Endothelial cell of umbilical vein (primary cell): ENCODE results near the gene LIPG. TPM values are rescaled to one million over a fixed set of nuclear protein-coding genes. Genes with fewer than 3 reads are reported as not detected.

Experiments used
- BruUV-seq: library from RNA; stranded (reverse); fragments of 400-500 nt; replicated peaks from 2 replicates; lab custom pipeline; 2021; lab: Mats Ljungman, UMichigan
- CTCF ChIA-PET: fragments of 300-600, 350-600 bp; sonication (Branson Sonifier 250); formaldehyde crosslinking; loops from one replicate; lab custom pipeline; 2021; ENCODE audit warnings: antibody characterized with exemption, inconsistent platforms; lab: Charles Lee
- POLR2A ChIA-PET: fragments of 300-600, 350-600 bp; sonication (Branson Sonifier 250); formaldehyde crosslinking; loops from one replicate; lab custom pipeline; 2021; ENCODE audit warnings: antibody characterized with exemption, inconsistent platforms; lab: Charles Lee
- DNase-seq: peaks from one replicate; pipeline ENCODE4 v3.0.0-alpha.2; 2011; ENCODE audit warnings: low read depth, low spot score
- FAIRE-seq: peaks from 2 replicates; lab custom pipeline; 2011; peaks lifted over from hg19 to GRCh38; lab: Jason Lieb, UNC
- H2AFZ ChIP-seq: 2 replicates; pipeline ENCODE4 v1.6.0; 2012; ENCODE audit warnings: low read depth, low read length, control low read depth, inconsistent platforms
- H3K27ac ChIP-seq: 2 replicates; pipeline ENCODE4 v1.5.1; 2011; ENCODE audit warnings: low read depth, mild to moderate bottlenecking, control low read depth, low read length, moderate library complexity; ENCODE audit not compliant: insufficient read depth
- H3K27me3 ChIP-seq, 2 experiments: 2 replicates each; pipeline versions ENCODE4 v1.6.0 to v1.6.1; 2011; ENCODE audit warnings: low read length in 2 of 2, mixed read lengths in 1 of 2; ENCODE audit not compliant: control insufficient read depth in 2 of 2, insufficient read depth in 2 of 2
- H3K36me3 ChIP-seq, 2 experiments: 2 replicates in 1 of 2; 3 replicates in 1 of 2; pipeline ENCODE4 v1.5.1; 2011; ENCODE audit warnings: low read length in 2 of 2, mild to moderate bottlenecking in 1 of 2, moderate library complexity in 1 of 2; ENCODE audit not compliant: control insufficient read depth in 2 of 2, insufficient read depth in 2 of 2; ENCODE audit errors: extremely low read depth in 1 of 2
- H3K4me1 ChIP-seq: 3 replicates; pipeline ENCODE4 v1.5.1; 2011; ENCODE audit warnings: mild to moderate bottlenecking, low read length; ENCODE audit not compliant: control insufficient read depth, insufficient read depth; ENCODE audit errors: extremely low read depth
- H3K4me2 ChIP-seq: 2 replicates; pipeline ENCODE4 v1.6.1; 2011; ENCODE audit warnings: low read length, control low read depth, mixed read lengths; ENCODE audit not compliant: insufficient read depth
- H3K4me3 ChIP-seq, 3 experiments: fragments of 200-600 bp in 1 of 3; sonication (generic), shearing (Covaris generic) in 1 of 3; replicated peaks in 1 of 3; 2 replicates each; pipeline ENCODE4 v1.5.1; 2011 to 2016; ENCODE audit warnings: control low read depth in 3 of 3, low read length in 3 of 3, mild to moderate bottlenecking in 2 of 3, inconsistent platforms in 1 of 3, low read depth in 1 of 3, moderate library complexity in 1 of 3; ENCODE audit not compliant: insufficient read depth in 1 of 3
- H3K79me2 ChIP-seq: 2 replicates; pipeline ENCODE4 v1.6.0; 2012; ENCODE audit warnings: low read length, inconsistent platforms; ENCODE audit not compliant: control insufficient read depth, insufficient read depth
- H3K9ac ChIP-seq: replicated peaks from 2 replicates; pipeline ENCODE3; 2011; ENCODE audit warnings: low read length, control low read depth; ENCODE audit not compliant: insufficient read depth; ENCODE audit errors: extremely low read depth
- H3K9me1 ChIP-seq: replicated peaks from 3 replicates; pipeline ENCODE4 v1.6.0; 2011; ENCODE audit warnings: mild to moderate bottlenecking, low read length; ENCODE audit not compliant: control insufficient read depth, insufficient read depth; ENCODE audit errors: extremely low read depth
- H3K9me3 ChIP-seq: replicated peaks from 2 replicates; pipeline ENCODE4 v1.5.1; 2012; ENCODE audit warnings: low read length, inconsistent platforms; ENCODE audit not compliant: control insufficient read depth, insufficient read depth
- H4K20me1 ChIP-seq: replicated peaks from 2 replicates; pipeline ENCODE3; 2011; ENCODE audit warnings: mild to moderate bottlenecking, low read length; ENCODE audit not compliant: control insufficient read depth, insufficient read depth; ENCODE audit errors: extremely low read depth
- CTCF ChIP-seq, 2 donors: IDR thresholded peaks; 1 replicate in 1 of 2; 2 replicates in 1 of 2; pipeline ENCODE4 v1.5.1; 2011; ENCODE audit warnings: low read length in 2 of 2, mild to moderate bottlenecking in 2 of 2, moderate library complexity in 2 of 2, control low read depth in 1 of 2, inconsistent platforms in 1 of 2, low read depth in 1 of 2; ENCODE audit not compliant: insufficient read depth in 1 of 2; ENCODE audit errors: extremely low read depth in 1 of 2
- EZH2 ChIP-seq: IDR thresholded peaks from 2 replicates; pipeline ENCODE4 v1.6.1; 2012; ENCODE audit warnings: borderline replicate concordance, low read depth, mild to moderate bottlenecking, moderate library complexity, low read length, inconsistent platforms; ENCODE audit not compliant: severe bottlenecking
- FOS ChIP-seq: IDR thresholded peaks from 2 replicates; pipeline ENCODE4 v1.6.1; 2011; ENCODE audit warnings: mild to moderate bottlenecking, low read length, moderate library complexity, borderline replicate concordance; ENCODE audit not compliant: insufficient read depth
- GATA2 ChIP-seq: IDR thresholded peaks from 2 replicates; pipeline ENCODE4 v1.7.0; 2011; ENCODE audit warnings: low read depth, mild to moderate bottlenecking, moderate library complexity, mixed read lengths, low read length; ENCODE audit not compliant: insufficient read length, insufficient read depth
- JUN ChIP-seq: IDR thresholded peaks from 2 replicates; pipeline ENCODE4 v1.6.1; 2011; ENCODE audit warnings: borderline replicate concordance, low read depth; ENCODE audit not compliant: insufficient read length, insufficient read depth
- MAX ChIP-seq: IDR thresholded peaks from 2 replicates; pipeline ENCODE4 v1.6.1; 2011; ENCODE audit not compliant: insufficient read depth, insufficient read length
- MYC ChIP-seq: IDR thresholded peaks from one replicate; pipeline ENCODE4 v1.6.1; 2011; ENCODE audit warnings: mild to moderate bottlenecking, low read depth, low read length
- POLR2A ChIP-seq: IDR thresholded peaks from 2 replicates; pipeline ENCODE4 v1.6.1; 2012; ENCODE audit warnings: low read depth, mild to moderate bottlenecking, control low read depth, low read length
- POLR2AphosphoS5 ChIP-seq: IDR thresholded peaks from 2 replicates; pipeline ENCODE4 v1.6.1; 2012; ENCODE audit warnings: low read depth, mild to moderate bottlenecking, control low read depth, low read length, moderate library complexity; ENCODE audit not compliant: insufficient read depth
- dilution Hi-C: fragments of 300-500 bp; cut with MboI; formaldehyde crosslinking; loops from one replicate; pipeline ENCODE4 v1.15.0; 2019; ENCODE audit warnings: low sequenced_read_pairs; ENCODE audit not compliant: extremely low pct_ligation_motif_present
- intact Hi-C: fragments of 100-400 bp; cut with micrococcal nuclease; formaldehyde crosslinking; loops from one replicate; pipeline ENCODE4 v1.10.0; 2022
- polyA plus RNA-seq, 4 experiments: library from polyadenylated mRNA; depleted of rRNA in 3 of 4; stranded (reverse) in 3 of 4; unstranded in 1 of 4; fragments of >200 nt; gene quantifications; 2 replicates each; pipeline versions ENCODE4 v1.2.1 to v1.2.3, GENCODE V29; 2011 to 2012; ENCODE audit warnings: missing spikeins in 1 of 4
- total RNA-seq: library from RNA; stranded (reverse); gene quantifications from 2 replicates; pipeline ENCODE4 v1.2.3, GENCODE V29; 2021

The LIPG gene
- total and polyA plus RNA-seq, 2 donors (not counting 3 experiments of a cell fraction or from before 2014, with no cell fraction given): 80.6 to 86.3 TPM

GRCh38 chr18:49648326-49648725, 86.5 kb downstream of the LIPG start:
- Histone ChIP-seq H3K4me3 (no peak overlapping the region), H3K9ac (no peak overlapping the region), H3K27ac (peak overlapping the region; percentile 4), H3K9me1 (no peaks in the 10 kb centered on the region), H3K4me2 (peak overlapping the region; percentile 43), H2AFZ (no peak overlapping the region), H3K4me1 (peaks cover 10% of the 10 kb centered on the region), H3K27me3 (no peaks in the 10 kb centered on the region), H3K36me3 (no peaks in the 10 kb centered on the region), H3K9me3 (no peaks in the 10 kb centered on the region), H4K20me1 (no peaks in the 10 kb centered on the region), H3K79me2 (no peaks in the 10 kb centered on the region)
- intact Hi-C loops (loop anchor here (5.0 kb wide), 2 partner anchors 39 to 86 kb away; partner anchors contain the start of gene LIPG), dilution Hi-C loops (no loop called here)
- FAIRE-seq (no peak), DNase-seq (no peak)
- TF ChIP-seq JUN (no peak), POLR2A (no peak), GATA2 (no peak), FOS (no peak), EZH2 (no peak), MYC (no peak), POLR2AphosphoS5 (no peak), MAX (no peak), CTCF (IDR thresholded peaks at IDR 0.05; ENCODE audit: extremely low read depth in 1 of 2, insufficient read depth in 1 of 2, low read depth in 1 of 2, low read length in 2 of 2) (no peak)
- BruUV-seq: no TSS peak
- POLR2A ChIA-PET: no interaction called here
- CTCF ChIA-PET: interaction anchor here (1.0 to 1.5 kb wide), 3 partner anchors 76 to 210 kb away, joined by 4 to 5 read pairs (median 4); no protein-coding TSS in a partner anchor

Other genes with a start within 250 kb of the LIPG start
- gene DYM, start 101.4 kb upstream of the LIPG start, total RNA-seq: 53.2 and 57.4 TPM in 2 replicates
- 21.9 and 26.4 TPM in 2 replicates for gene DYM, start 101.4 kb upstream of the LIPG start, polyA plus RNA-seq
- 27.4 and 28.4 TPM in 2 replicates for gene C18orf32, start 74.8 kb upstream of the LIPG start, total RNA-seq
- gene C18orf32, start 74.8 kb upstream of the LIPG start, polyA plus RNA-seq: 18.7 and 20.4 TPM in 2 replicates
- 1,808 and 1,822 TPM in 2 replicates for gene RPL17, start 69.6 kb upstream of the LIPG start, total RNA-seq
- gene RPL17, start 69.6 kb upstream of the LIPG start, polyA plus RNA-seq: 2,510 and 3,284 TPM in 2 replicates